ENCODE data around the gene PNPLA6. TPM values are rescaled to one million over a fixed set of nuclear protein-coding genes. Genes with fewer than 3 reads are reported as not detected.
A peak's percentile ranks its signal among the peaks of the same experiment; 100 is the strongest.

The PNPLA6 gene
- total and polyA plus RNA-seq, 2 of the 8 experiments (the other 6 are each of a cell fraction or from before 2014, with no cell fraction given) = 55.1 to 121 TPM

GRCh38 chr19:7500811-7501450 lies 34.6 kb upstream of the PNPLA6 start (continued):
- TF ChIP-seq RNF2 (IDR thresholded peaks at IDR 0.05; ENCODE audit: borderline replicate concordance, low read depth, low read length, missing control alignments, poor library complexity, severe bottlenecking) = peak; percentile 83
- TF ChIP-seq RXRA (IDR thresholded peaks at IDR 0.05; ENCODE audit: insufficient read depth, low read depth, low read length) = no peak
- TF ChIP-seq POLR2A (IDR thresholded peaks at IDR 0.05; ENCODE audit: control extremely low read depth in 1 of 2, low read depth in 2 of 2, low read length in 2 of 2) = peak in 1 of 2 experiments; percentile 76; a peak in 2 of 3 replicates
- no peak for TF ChIP-seq ATF3 (IDR thresholded peaks at IDR 0.05; ENCODE audit: insufficient read depth, low read depth, low read length)
- peak; percentile 98 for TF ChIP-seq KDM4A (IDR thresholded peaks at IDR 0.05; ENCODE audit: low read depth, low read length, severe bottlenecking)
- no peak for TF ChIP-seq MAFK (IDR thresholded peaks at IDR 0.05; ENCODE audit: low read depth, low read length)
- 0 out of 2 replicates have a peak, but pooled peaks have one; percentile 30 for TF ChIP-seq KDM1A (IDR thresholded peaks at IDR 0.05; ENCODE audit: borderline replicate concordance, low read length)
- TF ChIP-seq EP300 (IDR thresholded peaks at IDR 0.05; ENCODE audit: borderline replicate concordance in 1 of 2, low read depth in 2 of 2, low read length in 2 of 2) = no peak
- no peak for TF ChIP-seq FOSL1 (IDR thresholded peaks at IDR 0.05; ENCODE audit: insufficient read depth, low read depth, low read length)
- TF ChIP-seq CTCF (IDR thresholded peaks at IDR 0.05; ENCODE audit: control extremely low read depth in 1 of 3, insufficient read depth in 1 of 3, low read depth in 1 of 3, low read length in 3 of 3) = peak in 2 of 3 experiments; percentile 11 to 17; a peak in 2 of 4 replicates
- no peak for TF ChIP-seq ZNF274 (IDR thresholded peaks at IDR 0.05; ENCODE audit: borderline replicate concordance, extremely low read depth, low read length)
- TF ChIP-seq CBX8 (IDR thresholded peaks at IDR 0.05; ENCODE audit: borderline replicate concordance, low read depth, low read length) = no peak
- peak in 1 of 2 experiments; percentile 13; a peak in 1 of 4 replicates for TF ChIP-seq RAD21 (IDR thresholded peaks at IDR 0.05 in 1 of 2, conservative IDR thresholded peaks at IDR 0.05 in 1 of 2; ENCODE audit: low read depth in 2 of 2, low read length in 2 of 2)
- peak; percentile 67; the same call in 1 of the 2 replicates for TF ChIP-seq PHF8 (conservative IDR thresholded peaks at IDR 0.05; ENCODE audit: low read depth, low read length)
- TF ChIP-seq SUZ12 (IDR thresholded peaks at IDR 0.05; ENCODE audit: low read length) = no peak
- peak; percentile 100 for TF ChIP-seq MAX (IDR thresholded peaks at IDR 0.05)
- TF ChIP-seq TEAD4 (IDR thresholded peaks at IDR 0.05; ENCODE audit: low read depth, low read length) = no peak
- 0 out of 2 replicates have a peak, but pooled peaks have one; percentile 5 for TF ChIP-seq YY1 (IDR thresholded peaks at IDR 0.05; ENCODE audit: low read depth, low read length)
- no peak for TF ChIP-seq BACH1 (IDR thresholded peaks at IDR 0.05; ENCODE audit: low read length)

Measured in H1 (cell line).